Loucy (cell line): ENCODE measurements around the gene KIF18A.

Experiments
- CTCF ChIP-seq: fragments of 200-600 bp; sonication (generic); conservative IDR thresholded peaks from 2 replicates; pipeline ENCODE4 v1.5.1; 2014; ENCODE audit warnings: mild to moderate bottlenecking, antibody characterized with exemption, low read length
- EZH2phosphoT487 ChIP-seq: fragments of 200-600 bp; IDR thresholded peaks from 2 replicates; pipeline ENCODE4 v1.6.1; 2018; ENCODE audit warnings: antibody characterized with exemption, mild to moderate bottlenecking, moderate library complexity, borderline replicate concordance

- TF ChIP-seq CTCF (no peak), EZH2phosphoT487 (no peak)
Measured at GRCh38 chr11:27998552-27998951, 109.4 kb downstream of the KIF18A start.
